ENCODE results near the gene RHOBTB1.

- TF ChIP-seq, protein P1, sequence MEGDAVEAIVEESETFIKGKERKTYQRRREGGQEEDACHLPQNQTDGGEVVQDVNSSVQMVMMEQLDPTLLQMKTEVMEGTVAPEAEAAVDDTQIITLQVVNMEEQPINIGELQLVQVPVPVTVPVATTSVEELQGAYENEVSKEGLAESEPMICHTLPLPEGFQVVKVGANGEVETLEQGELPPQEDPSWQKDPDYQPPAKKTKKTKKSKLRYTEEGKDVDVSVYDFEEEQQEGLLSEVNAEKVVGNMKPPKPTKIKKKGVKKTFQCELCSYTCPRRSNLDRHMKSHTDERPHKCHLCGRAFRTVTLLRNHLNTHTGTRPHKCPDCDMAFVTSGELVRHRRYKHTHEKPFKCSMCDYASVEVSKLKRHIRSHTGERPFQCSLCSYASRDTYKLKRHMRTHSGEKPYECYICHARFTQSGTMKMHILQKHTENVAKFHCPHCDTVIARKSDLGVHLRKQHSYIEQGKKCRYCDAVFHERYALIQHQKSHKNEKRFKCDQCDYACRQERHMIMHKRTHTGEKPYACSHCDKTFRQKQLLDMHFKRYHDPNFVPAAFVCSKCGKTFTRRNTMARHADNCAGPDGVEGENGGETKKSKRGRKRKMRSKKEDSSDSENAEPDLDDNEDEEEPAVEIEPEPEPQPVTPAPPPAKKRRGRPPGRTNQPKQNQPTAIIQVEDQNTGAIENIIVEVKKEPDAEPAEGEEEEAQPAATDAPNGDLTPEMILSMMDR (IDR thresholded peaks at IDR 0.05; ENCODE audit: insufficient read depth, low read length, poor library complexity, severe bottlenecking): no peak
- no peak for TF ChIP-seq EZH2phosphoT487 (conservative IDR thresholded peaks at IDR 0.05; ENCODE audit: low read length)
Measured at GRCh38 chr10:60849740-60850139, 94.2 kb downstream of the RHOBTB1 start.

Measured in SU-DHL-6 (cell line).